Neural progenitor cell (in vitro differentiated cells): ENCODE data around the gene CCL21. TPM values are rescaled to one million over a fixed set of nuclear protein-coding genes. Genes with fewer than 3 reads are reported as not detected.

Source experiments
- DNase-seq: peaks from one replicate; pipeline ENCODE4 v3.0.0-alpha.2; 2016; ENCODE audit warnings: low spot score
- H2AFZ ChIP-seq: fragments of 200-600 bp; sonication (generic); replicated peaks from 2 replicates; pipeline ENCODE4 v1.6.1; 2016; ENCODE audit warnings: antibody characterized with exemption
- H3F3A ChIP-seq: fragments of 200-600 bp; sonication (generic); 2 replicates; pipeline ENCODE4 v1.6.1; 2016; ENCODE audit warnings: antibody characterized with exemption, low read depth
- H3K27ac ChIP-seq: fragments of 200-600 bp; sonication (generic); 2 replicates; pipeline ENCODE4 v1.5.1; 2016; ENCODE audit warnings: mild to moderate bottlenecking
- H3K27me3 ChIP-seq: fragments of 200-600 bp; sonication (generic); 2 replicates; pipeline ENCODE4 v1.6.1; 2016; ENCODE audit warnings: mild to moderate bottlenecking, moderate library complexity
- H3K36me3 ChIP-seq: fragments of 200-600 bp; sonication (generic); 2 replicates; pipeline ENCODE4 v1.5.1; 2016
- H3K4me1 ChIP-seq: fragments of 200-600 bp; sonication (generic); 2 replicates; pipeline ENCODE4 v1.6.1; 2016; ENCODE audit warnings: mixed run types
- H3K4me2 ChIP-seq: fragments of 200-600 bp; sonication (generic); 2 replicates; pipeline ENCODE4 v1.6.1; 2016
- H3K4me3 ChIP-seq: fragments of 200-600 bp; sonication (generic); 2 replicates; pipeline ENCODE4 v1.5.1; 2016
- H3K79me2 ChIP-seq: fragments of 200-600 bp; sonication (generic); 2 replicates; pipeline ENCODE4 v1.6.1; 2016; ENCODE audit warnings: low read depth
- H3K9ac ChIP-seq: fragments of 200-600 bp; sonication (generic); 2 replicates; pipeline ENCODE4 v1.6.1; 2016
- H3K9me3 ChIP-seq: fragments of 200-600 bp; sonication (generic); 2 replicates; pipeline ENCODE4 v1.5.1; 2016; ENCODE audit warnings: low read depth
- H4K20me1 ChIP-seq: fragments of 200-600 bp; sonication (generic); 2 replicates; pipeline ENCODE4 v1.6.1; 2016; ENCODE audit warnings: low read depth
- H3K27ac Mint-ChIP-seq: 3 replicates; pipeline ENCODE4 v1.8.0; 2021; ENCODE audit warnings: mixed read lengths
- H3K27me3 Mint-ChIP-seq: 2 replicates; pipeline ENCODE4 v1.8.0; 2022; ENCODE audit warnings: low read depth, mild to moderate bottlenecking, inconsistent platforms, moderate library complexity, mixed read lengths; ENCODE audit not compliant: insufficient read depth
- H3K36me3 Mint-ChIP-seq: 3 replicates; pipeline ENCODE4 v1.8.0; 2021; ENCODE audit warnings: mixed read lengths
- H3K4me1 Mint-ChIP-seq: 3 replicates; pipeline ENCODE4 v1.8.0; 2021; ENCODE audit warnings: mixed read lengths
- H3K4me3 Mint-ChIP-seq: 3 replicates; pipeline ENCODE4 v1.8.0; 2021; ENCODE audit warnings: mild to moderate bottlenecking, moderate library complexity, mixed read lengths
- H3K9me3 Mint-ChIP-seq: 3 replicates; pipeline ENCODE4 v1.8.0; 2020; ENCODE audit warnings: mixed read lengths
- CTCF ChIP-seq: fragments of 200-600 bp; sonication (generic); IDR thresholded peaks from 2 replicates; pipeline ENCODE4 v1.5.1; 2017; ENCODE audit warnings: antibody characterized with exemption, mild to moderate bottlenecking
- EZH2 ChIP-seq: fragments of 200-600 bp; sonication (generic); IDR thresholded peaks from 2 replicates; pipeline ENCODE4 v1.6.1; 2017; ENCODE audit warnings: antibody characterized with exemption, mild to moderate bottlenecking, moderate library complexity
- EZH2phosphoT487 ChIP-seq: fragments of 200-600 bp; sonication (generic); IDR thresholded peaks from 2 replicates; pipeline ENCODE4 v1.6.1; 2017; ENCODE audit warnings: antibody characterized with exemption
- total RNA-seq: library from RNA; depleted of rRNA; stranded (reverse); fragments of >200 nt; gene quantifications from 2 replicates; pipeline ENCODE4 v1.2.3, GENCODE V29; 2015; ENCODE audit warnings: low replicate concordance

The CCL21 gene
- total RNA-seq, 1 donor from 2014 or later: not detected

GRCh38 chr9:34693560-34693959, 16.4 kb downstream of the CCL21 start:
- Histone ChIP-seq H3K79me2 (no peaks in the 10 kb centered on the region), H4K20me1 (no peaks in the 10 kb centered on the region), H3K9me3 (no peaks in the 10 kb centered on the region), H3K36me3 (no peaks in the 10 kb centered on the region), H3K9ac (no peak overlapping the region), H3K27ac (no peak overlapping the region), H3K4me2 (no peak overlapping the region), H3K27me3 (peaks cover 13% of the 10 kb centered on the region), H3K4me3 (no peak overlapping the region), H2AFZ (no peak overlapping the region), H3K4me1 (peaks cover 4% of the 10 kb centered on the region), H3F3A (no peaks in the 10 kb centered on the region)
- H3K4me3 Mint-ChIP-seq: no peak overlapping the region
- H3K27me3 Mint-ChIP-seq: peaks cover 6% of the 10 kb centered on the region
- H3K4me1 Mint-ChIP-seq: no peaks in the 10 kb centered on the region
- H3K27ac Mint-ChIP-seq: no peak overlapping the region
- TF ChIP-seq EZH2phosphoT487 (no peak), CTCF (no peak), EZH2 (no peak)
- peaks cover 4% of the 10 kb centered on the region for H3K36me3 Mint-ChIP-seq
- H3K9me3 Mint-ChIP-seq: peaks cover 3% of the 10 kb centered on the region
- no peak for DNase-seq

GRCh38 chr9:34691936-34692315, 18.0 kb downstream of the CCL21 start:
- no peak overlapping the region for H3K4me2 ChIP-seq
- H3K4me3 ChIP-seq: no peak overlapping the region
- H3K27me3 ChIP-seq: no peaks in the 10 kb centered on the region
- Mint-ChIP-seq H3K27ac (no peak overlapping the region), H3K4me3 (no peak overlapping the region), H3K4me1 (peaks cover 14% of the 10 kb centered on the region), H3K36me3 (peaks cover 4% of the 10 kb centered on the region), H3K9me3 (peaks cover 3% of the 10 kb centered on the region), H3K27me3 (peaks cover 6% of the 10 kb centered on the region)
- no peaks in the 10 kb centered on the region for H3F3A ChIP-seq
- H3K9ac ChIP-seq: no peak overlapping the region
- peaks cover 4% of the 10 kb centered on the region for H3K4me1 ChIP-seq
- H3K9me3 ChIP-seq: no peaks in the 10 kb centered on the region
- H4K20me1 ChIP-seq: no peaks in the 10 kb centered on the region
- H2AFZ ChIP-seq: no peak overlapping the region
- no peaks in the 10 kb centered on the region for H3K36me3 ChIP-seq
- H3K79me2 ChIP-seq: no peaks in the 10 kb centered on the region
- no peak for TF ChIP-seq CTCF
- no peak for TF ChIP-seq EZH2
- no peak for TF ChIP-seq EZH2phosphoT487
- no peak for DNase-seq
- H3K27ac ChIP-seq: no peak overlapping the region

- no peak for DNase-seq
- peaks cover 6% of the 10 kb centered on the region for H3K27me3 Mint-ChIP-seq
- Histone ChIP-seq H3K4me1 (peaks cover 4% of the 10 kb centered on the region), H3K9me3 (no peaks in the 10 kb centered on the region), H3K4me2 (no peak within 1 kb of the TSS), H3F3A (no peaks in the 10 kb centered on the region), H3K4me3 (no peak within 1 kb of the TSS), H3K27me3 (no peaks in the 10 kb centered on the region), H3K9ac (no peak within 1 kb of the TSS), H3K27ac (no peak within 1 kb of the TSS), H4K20me1 (no peaks in the 10 kb centered on the region), H3K36me3 (no peaks in the 10 kb centered on the region), H2AFZ (no peak within 1 kb of the TSS), H3K79me2 (no peaks in the 10 kb centered on the region)
- TF ChIP-seq EZH2 (no peak), CTCF (no peak), EZH2phosphoT487 (no peak)
- no peak within 1 kb of the TSS for H3K27ac Mint-ChIP-seq
- H3K36me3 Mint-ChIP-seq: peaks cover 4% of the 10 kb centered on the region
- peaks cover 18% of the 10 kb centered on the region for H3K4me1 Mint-ChIP-seq
- H3K4me3 Mint-ChIP-seq: no peak within 1 kb of the TSS
- peaks cover 3% of the 10 kb centered on the region for H3K9me3 Mint-ChIP-seq
Measured at GRCh38 chr9:34690983-34691935, 18.7 kb downstream of the CCL21 start, which contains the start of gene CCL19. Gene CCL19, minus strand, starts transcription at chr9:34691276. Its CDS starts 137 bp downstream, at chr9:34691139.
